Measurements from ENCODE around the gene ERN1. TPM values are rescaled to one million over a fixed set of nuclear protein-coding genes. Genes with fewer than 3 reads are reported as not detected.

ERN1 gene
- total RNA-seq, 4 donors from 2014 or later: 17.2 to 30.0 (median 24.0) TPM

DNA sequence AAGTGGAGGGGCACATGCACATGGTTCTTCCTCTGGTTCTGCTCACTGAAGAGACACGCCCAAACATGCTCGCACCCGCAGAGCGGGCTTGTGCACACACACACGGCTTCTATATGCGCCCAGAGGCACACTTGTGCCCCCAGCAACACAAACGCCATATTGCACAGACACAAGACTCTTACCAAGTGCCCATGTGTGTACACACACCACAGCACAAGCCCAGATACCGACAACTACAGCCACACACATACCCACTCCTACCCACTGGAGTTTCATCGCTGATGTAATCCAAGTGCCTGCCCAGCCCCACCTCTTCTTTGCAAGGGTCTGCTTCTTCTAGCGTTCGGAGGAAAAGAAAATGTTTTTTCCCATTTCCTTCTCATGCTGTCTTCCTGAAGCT lies 138.3 kb downstream of the ERN1 start:
- no peak for DNase-seq
- H3K4me1 ChIP-seq: peaks cover 0 to 7% (median 3%) of the 10 kb centered on the region in 4 donors
- no peak overlapping the region for H3K27ac ChIP-seq
- H3K36me3 ChIP-seq: no peaks in the 10 kb centered on the region
- H3K4me3 ChIP-seq: no peak overlapping the region
- H3K27me3 ChIP-seq: no peaks in the 10 kb centered on the region
- no peak for TF ChIP-seq POLR2A (IDR thresholded peaks at IDR 0.05)
- TF ChIP-seq, protein P1, sequence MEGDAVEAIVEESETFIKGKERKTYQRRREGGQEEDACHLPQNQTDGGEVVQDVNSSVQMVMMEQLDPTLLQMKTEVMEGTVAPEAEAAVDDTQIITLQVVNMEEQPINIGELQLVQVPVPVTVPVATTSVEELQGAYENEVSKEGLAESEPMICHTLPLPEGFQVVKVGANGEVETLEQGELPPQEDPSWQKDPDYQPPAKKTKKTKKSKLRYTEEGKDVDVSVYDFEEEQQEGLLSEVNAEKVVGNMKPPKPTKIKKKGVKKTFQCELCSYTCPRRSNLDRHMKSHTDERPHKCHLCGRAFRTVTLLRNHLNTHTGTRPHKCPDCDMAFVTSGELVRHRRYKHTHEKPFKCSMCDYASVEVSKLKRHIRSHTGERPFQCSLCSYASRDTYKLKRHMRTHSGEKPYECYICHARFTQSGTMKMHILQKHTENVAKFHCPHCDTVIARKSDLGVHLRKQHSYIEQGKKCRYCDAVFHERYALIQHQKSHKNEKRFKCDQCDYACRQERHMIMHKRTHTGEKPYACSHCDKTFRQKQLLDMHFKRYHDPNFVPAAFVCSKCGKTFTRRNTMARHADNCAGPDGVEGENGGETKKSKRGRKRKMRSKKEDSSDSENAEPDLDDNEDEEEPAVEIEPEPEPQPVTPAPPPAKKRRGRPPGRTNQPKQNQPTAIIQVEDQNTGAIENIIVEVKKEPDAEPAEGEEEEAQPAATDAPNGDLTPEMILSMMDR (IDR thresholded peaks at IDR 0.05): no peak
- H3K9me3 ChIP-seq: no peaks in the 10 kb centered on the region

DNA sequence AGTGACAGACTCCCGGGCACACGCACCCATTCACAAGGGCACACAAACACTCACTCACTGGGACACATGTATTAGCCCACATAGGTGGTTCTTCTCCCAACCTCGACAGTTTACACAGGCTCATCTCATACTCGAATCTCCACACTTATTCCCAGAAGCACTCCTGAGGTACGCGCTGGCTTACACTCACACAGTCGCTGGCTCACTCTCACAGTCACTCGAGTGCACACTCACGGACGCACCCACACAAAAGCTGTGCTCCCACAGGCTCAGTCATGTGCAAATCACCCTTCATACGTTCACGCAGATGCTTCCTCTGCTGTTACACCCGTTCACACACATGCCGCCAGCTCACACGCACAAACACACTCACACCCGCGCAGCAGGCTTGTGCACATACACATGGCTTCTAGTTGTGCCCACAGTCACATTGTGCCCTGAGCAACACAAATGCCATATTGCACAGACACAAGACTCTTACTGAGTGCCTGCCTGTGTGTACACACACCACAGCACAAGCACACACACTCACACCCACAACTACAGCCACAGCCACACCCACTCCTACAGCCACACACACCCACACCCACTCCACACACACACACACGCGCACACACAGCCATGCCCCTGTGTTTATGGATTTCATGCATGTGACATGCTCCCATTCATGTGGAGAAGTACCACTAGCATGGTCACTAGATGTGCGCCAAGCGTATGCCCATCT lies 140.2 kb downstream of the ERN1 start:
- Histone ChIP-seq H3K4me1 (peaks cover 0 to 14% (median 3%) of the 10 kb centered on the region in 4 donors), H3K27ac (no peak overlapping the region), H3K36me3 (no peaks in the 10 kb centered on the region), H3K4me3 (no peak overlapping the region), H3K9me3 (no peaks in the 10 kb centered on the region), H3K27me3 (no peaks in the 10 kb centered on the region)
- TF ChIP-seq POLR2A (IDR thresholded peaks at IDR 0.05): no peak
- TF ChIP-seq, protein P1 (IDR thresholded peaks at IDR 0.05): no peak
- peak in 1 of 3 donors; percentile 32 for DNase-seq

Small RNA genes within 50 kb of the gene (small RNA-seq; reads per million reads assigned to genes)
- 93,203 to 135,275 reads per million in 2 donors for gene SNORD104

Other genes starting within 250 kb of the ERN1 start
- not detected for gene GH2, start 248.2 kb downstream of the ERN1 start, total RNA-seq
- gene CSH1, start 233.6 kb downstream of the ERN1 start, total RNA-seq: not detected
- gene CSHL1, start 218.9 kb downstream of the ERN1 start, total RNA-seq: not detected
- not detected for gene GH1, start 211.3 kb downstream of the ERN1 start, total RNA-seq
- 10 to 100 TPM in 1 of 4 donors, 1 to 10 TPM in 2, not detected in 1; 2.4 to 44.6 (median 4.4) TPM for gene CD79B, start 197.8 kb downstream of the ERN1 start, total RNA-seq
- gene SCN4A, start 157.2 kb downstream of the ERN1 start, total RNA-seq: under 1 TPM in 1 of 4 donors, not detected in 3; 0.83 TPM
- under 1 TPM in 1 of 4 donors, not detected in 3; 0.27 TPM for gene PRR29, start 131.8 kb downstream of the ERN1 start, total RNA-seq
- 10 to 100 TPM in 2 of 4 donors, 1 to 10 TPM in 2; 2.1 to 25.6 (median 9.7) TPM for gene ICAM2, start 109.5 kb downstream of the ERN1 start, total RNA-seq
- gene TEX2, start 133.1 kb upstream of the ERN1 start, total RNA-seq: 10 to 100 TPM; 26.8 to 51.7 (median 44.9) TPM

Measured in Peyer's patch (tissue), 4 donors.